Activated CD4-positive, alpha-beta T cell treated with anti-CD3 and anti-CD28 coated beads, Interleukin-10, Interleukin-2, amounts not matched to agents 100 ng/mL and 50 ng/mL, durations not matched to agents 16 hours and 8 hours (primary cell): ENCODE data around the gene SPAG17.

Experiments used
- DNase-seq: peaks from one replicate; pipeline ENCODE4 v3.0.0-alpha.2; 2020

Gene SPAG17

GRCh38 chr1:118047650-118048224, 137.3 kb downstream of the SPAG17 start:
- no peak for DNase-seq

GRCh38 chr1:118047006-118047649, 137.9 kb downstream of the SPAG17 start:
- DNase-seq, result no peak

- DNase-seq, result no peak
Measured at GRCh38 chr1:118043624-118044023, 141.4 kb downstream of the SPAG17 start.

GRCh38 chr1:118042501-118042900, 142.5 kb downstream of the SPAG17 start:
- DNase-seq, result no peak

DNA sequence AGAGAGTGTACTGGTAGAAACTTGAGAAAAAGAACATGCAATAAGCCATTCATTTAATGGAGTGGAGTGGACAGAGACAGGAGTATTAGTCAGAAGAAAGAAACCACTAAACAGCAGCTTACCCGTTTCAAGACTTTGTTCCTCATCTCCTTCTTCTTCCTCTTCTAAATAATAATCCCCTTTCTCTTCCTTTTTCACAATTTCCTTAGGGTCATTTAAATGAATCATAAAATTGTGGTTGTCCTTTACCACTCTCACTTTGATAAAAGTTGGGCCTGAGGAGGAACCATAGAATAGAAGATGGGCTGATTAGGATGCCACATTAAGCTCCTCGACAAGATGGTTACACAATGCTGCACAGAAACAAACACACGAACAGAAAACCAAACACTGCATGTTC, 145.9 kb downstream of the SPAG17 start:
- no peak for DNase-seq

GRCh38 chr1:118032883-118033282, 152.1 kb downstream of the SPAG17 start:
- DNase-seq, result no peak

DNA sequence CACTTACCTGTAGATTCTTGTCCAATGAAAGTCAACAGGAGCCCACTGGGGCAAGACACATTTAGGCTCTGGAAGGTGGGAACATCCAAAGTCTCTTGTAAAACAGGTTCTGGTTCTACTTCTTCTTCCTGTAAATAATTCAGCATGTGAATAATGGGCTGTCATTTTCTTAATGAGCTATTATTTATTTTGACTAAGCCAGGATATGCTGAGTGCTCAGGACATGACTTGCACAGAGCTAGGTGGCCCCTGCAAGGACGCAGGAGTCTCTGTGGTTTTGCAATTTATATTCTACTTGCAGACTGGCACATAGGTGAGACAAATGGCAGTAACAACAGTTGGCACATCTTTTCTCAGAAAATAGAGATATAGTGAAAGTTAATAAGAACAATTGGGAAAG, 156.8 kb downstream of the SPAG17 start:
- no peak for DNase-seq

DNA sequence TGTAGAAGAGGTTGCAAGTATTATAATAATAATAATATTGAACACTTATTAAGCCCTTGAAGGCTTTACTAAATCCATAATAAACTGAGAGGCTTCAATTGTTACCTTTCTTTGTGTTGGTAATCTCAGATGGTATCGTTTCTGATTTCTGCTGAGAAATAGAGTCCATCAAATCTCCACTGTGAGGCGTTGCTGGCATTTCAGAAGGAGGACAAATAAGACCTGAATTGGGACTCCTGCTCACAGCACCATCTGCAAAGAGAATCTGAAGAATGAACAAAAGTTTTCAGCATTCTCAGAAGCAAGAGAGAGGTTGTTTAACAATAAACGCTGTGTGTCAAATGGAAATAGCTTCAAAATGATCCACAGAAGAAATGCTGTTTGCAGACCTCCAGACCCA, 161.8 kb downstream of the SPAG17 start:
- no peak for DNase-seq

DNA sequence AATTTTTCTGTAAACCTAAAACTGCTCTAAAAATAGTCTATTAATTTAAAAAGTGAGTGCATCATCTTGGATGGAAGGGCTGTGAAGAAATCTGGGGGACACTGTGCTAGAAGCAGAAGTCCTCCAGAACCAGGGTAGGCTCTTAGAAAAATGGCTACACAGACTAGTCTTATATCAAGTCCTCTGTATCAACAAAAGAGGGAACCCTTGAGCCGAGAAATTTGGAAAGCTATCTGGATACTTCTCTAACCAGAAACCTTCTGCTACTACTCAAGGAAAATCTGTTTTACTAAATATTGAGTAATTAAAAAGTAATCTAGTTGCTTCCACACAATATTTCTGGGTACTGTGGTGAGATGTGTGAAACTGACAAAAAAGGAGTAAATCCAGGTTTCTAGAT, 163.4 kb downstream of the SPAG17 start:
- no peak for DNase-seq

GRCh38 chr1:118018060-118018459, 167.0 kb downstream of the SPAG17 start:
- no peak for DNase-seq

GRCh38 chr1:118013938-118014337, 171.1 kb downstream of the SPAG17 start:
- no peak for DNase-seq

DNA sequence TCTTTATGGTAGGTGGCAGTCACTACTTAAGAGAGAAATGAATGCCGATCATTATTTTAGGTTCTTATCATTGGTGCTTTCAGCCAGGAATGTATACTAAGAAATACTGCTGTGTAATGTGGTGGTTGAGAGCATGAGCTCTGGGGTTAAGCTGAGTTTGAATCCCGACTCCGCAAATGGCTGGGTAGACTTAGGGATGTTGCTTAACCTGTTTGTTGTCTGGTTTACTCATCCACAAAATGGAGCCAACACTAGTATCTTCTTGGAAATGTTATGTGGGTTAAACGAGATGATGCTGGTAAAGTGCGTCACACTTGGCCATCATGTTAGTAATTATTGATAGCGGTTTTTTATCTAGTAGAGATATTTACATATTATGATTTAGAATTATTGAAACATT, 171.7 kb downstream of the SPAG17 start:
- DNase-seq, result no peak

DNA sequence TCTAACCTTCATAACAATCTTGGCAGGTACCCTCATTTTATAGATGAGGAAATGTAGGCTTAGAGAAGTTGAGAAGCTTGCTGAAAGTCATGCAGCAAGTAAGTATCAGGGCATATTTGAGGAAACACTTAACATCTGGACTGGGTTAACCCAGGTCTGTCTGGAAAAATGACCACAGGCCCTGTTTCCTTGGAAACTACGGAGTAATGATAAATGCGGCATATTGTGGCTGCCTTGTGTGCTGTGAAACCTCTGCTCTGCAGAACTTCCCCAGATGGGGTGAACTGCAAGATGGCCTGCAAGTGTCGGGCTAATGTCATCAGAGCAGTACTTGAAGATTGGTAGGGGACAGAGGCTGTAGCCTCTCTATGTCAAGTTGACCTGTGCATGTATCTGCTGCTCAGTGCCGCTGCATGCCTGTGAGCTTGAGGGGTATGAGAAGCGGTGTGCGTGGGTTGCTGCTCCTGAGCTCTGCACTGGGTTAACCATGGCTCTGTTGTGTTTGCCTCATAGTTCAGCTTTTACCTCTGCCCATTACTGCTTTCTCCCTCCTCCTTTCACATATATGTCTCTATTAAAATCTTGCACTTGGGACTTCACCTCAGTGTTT, 172.4 kb downstream of the SPAG17 start:
- no peak for DNase-seq

DNA sequence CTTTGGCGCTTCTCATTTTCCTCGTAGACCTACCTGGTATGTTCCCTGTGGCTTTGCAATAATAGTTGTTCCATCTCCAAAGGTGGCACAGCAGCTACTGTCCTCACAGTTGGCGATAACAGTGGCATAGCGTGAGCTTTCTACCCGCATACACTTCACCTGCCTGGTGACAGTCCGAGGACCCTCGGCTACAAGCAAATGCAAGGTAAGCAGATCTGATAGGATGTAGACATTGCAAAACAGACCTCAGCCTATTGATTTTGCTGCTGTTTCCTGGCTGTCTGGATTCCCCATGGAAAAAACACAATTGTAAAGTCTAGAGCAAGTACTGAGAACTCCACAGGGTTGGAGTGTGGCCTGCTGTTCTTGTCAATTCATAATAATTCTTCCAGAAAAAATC, 177.0 kb downstream of the SPAG17 start:
- no peak for DNase-seq

GRCh38 chr1:118007391-118007790, 177.6 kb downstream of the SPAG17 start:
- no peak for DNase-seq

- DNase-seq, result no peak
Measured at GRCh38 chr1:118004312-118004711, 180.7 kb downstream of the SPAG17 start.

DNA sequence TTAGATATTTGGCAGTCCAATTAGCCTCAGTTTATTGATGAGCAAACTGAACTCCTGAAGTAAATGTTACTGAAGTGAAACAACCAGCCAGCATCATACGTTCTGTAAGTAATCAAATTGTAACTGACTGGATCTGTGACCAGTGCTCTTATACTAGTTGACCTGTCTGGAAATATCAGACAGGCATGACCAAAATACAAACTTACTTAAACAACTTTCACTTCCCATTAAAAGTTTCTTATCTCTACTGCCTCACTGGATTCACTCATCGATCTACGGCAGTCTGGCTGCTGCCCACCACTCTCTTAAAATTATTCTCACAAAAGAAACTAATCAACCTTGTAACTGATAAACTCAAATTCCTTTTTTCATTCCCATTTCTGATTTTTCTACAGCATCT, 199.1 kb downstream of the SPAG17 start:
- DNase-seq, result no peak

DNA sequence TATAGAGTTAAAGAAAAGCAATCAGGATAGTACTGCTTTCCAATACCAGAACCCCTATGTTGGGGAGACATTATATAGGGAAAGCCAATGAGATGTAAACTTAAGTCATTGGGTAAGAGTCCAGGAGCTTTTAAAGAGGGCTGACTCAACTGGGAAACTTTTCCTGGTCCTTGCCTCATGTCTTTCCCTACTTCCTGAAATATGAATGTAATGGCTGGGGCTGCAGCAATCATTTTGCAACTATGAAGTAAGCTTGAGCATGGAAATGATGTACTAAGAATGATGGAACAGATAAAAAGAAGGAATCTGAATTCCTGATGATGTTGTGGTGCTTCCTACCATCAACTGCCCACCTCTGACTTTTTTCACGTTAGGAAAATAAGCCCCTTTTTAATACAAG, 199.8 kb downstream of the SPAG17 start:
- DNase-seq, result no peak

GRCh38 chr1:117981455-117982192, 203.4 kb downstream of the SPAG17 start:
- no peak for DNase-seq

GRCh38 chr1:117976381-117976780, 208.6 kb downstream of the SPAG17 start:
- DNase-seq, result no peak

GRCh38 chr1:117971777-117972176, 213.3 kb downstream of the SPAG17 start:
- no peak for DNase-seq

- no peak for DNase-seq
Measured at GRCh38 chr1:117970252-117970651, 214.8 kb downstream of the SPAG17 start.

DNA sequence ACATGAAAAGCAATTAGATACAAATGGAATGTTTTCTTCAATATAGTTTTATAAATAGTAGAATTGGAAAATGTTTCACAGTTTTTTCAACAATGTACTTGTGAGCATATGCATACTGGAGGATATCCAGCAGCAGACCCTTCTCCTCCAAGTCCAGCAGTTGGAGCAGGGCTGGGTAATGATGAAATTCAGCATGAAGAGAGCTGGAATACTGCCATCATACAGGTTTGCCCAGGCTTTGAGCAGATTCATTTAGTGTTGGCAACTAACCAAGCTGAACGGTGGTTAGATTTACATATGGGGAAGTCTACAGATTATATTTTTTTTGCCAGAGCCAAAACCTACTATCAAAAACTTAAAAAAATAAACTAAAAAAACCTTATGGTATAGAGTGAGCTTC, 217.1 kb downstream of the SPAG17 start:
- no peak for DNase-seq

GRCh38 chr1:117967477-117967876, 217.6 kb downstream of the SPAG17 start:
- no peak for DNase-seq
